CD4-positive, alpha-beta memory T cell (primary cell): ENCODE data around the gene IGFBP5. TPM values are rescaled to one million over a fixed set of nuclear protein-coding genes. Genes with fewer than 3 reads are reported as not detected.

ENCODE experiments used
- CTCF ChIA-PET: fragments of 350-600 bp; sonication (Branson Sonifier 250); formaldehyde crosslinking; loops from one replicate; lab custom pipeline; 2021; ENCODE audit warnings: inconsistent platforms; ENCODE audit not compliant: partially characterized antibody; lab: Charles Lee
- POLR2A ChIA-PET: fragments of 350-600 bp; sonication (Branson Sonifier 250); formaldehyde crosslinking; loops from one replicate; lab custom pipeline; 2021; ENCODE audit not compliant: partially characterized antibody; lab: Charles Lee
- DNase-seq, 5 donors: peaks; one replicate each; pipeline versions ENCODE4 v3.0.0 to v3.0.0-alpha.2; 2020 to 2022; ENCODE audit warnings: mixed read lengths in 1 of 5
- H3K27ac ChIP-seq: one replicate; pipeline ENCODE4 v1.7.0; 2013; ENCODE audit warnings: low read depth, low read length
- H3K27me3 ChIP-seq: 2 replicates; pipeline ENCODE4 v1.7.0; 2013; ENCODE audit warnings: mild to moderate bottlenecking, low read length, moderate library complexity; ENCODE audit not compliant: insufficient read depth
- H3K36me3 ChIP-seq: 2 replicates; pipeline ENCODE4 v1.7.0; 2013; ENCODE audit warnings: mild to moderate bottlenecking, low read length, moderate library complexity; ENCODE audit not compliant: insufficient read depth
- H3K4me1 ChIP-seq: 2 replicates; pipeline ENCODE4 v1.7.0; 2013; ENCODE audit warnings: mild to moderate bottlenecking, low read length, moderate library complexity; ENCODE audit not compliant: insufficient read depth
- H3K4me3 ChIP-seq, 2 donors: one replicate each; pipeline ENCODE4 v1.7.0; 2013; ENCODE audit warnings: low read length in 2 of 2, mild to moderate bottlenecking in 1 of 2
- H3K9me3 ChIP-seq, 2 donors: one replicate each; pipeline ENCODE4 v1.7.0; 2013; ENCODE audit warnings: low read length in 2 of 2, control low read depth in 1 of 2; ENCODE audit not compliant: control insufficient read depth in 1 of 2
- H3K27ac Mint-ChIP-seq, 7 donors: one replicate each; pipeline ENCODE4 v1.8.0; 2020 to 2021; ENCODE audit warnings: mixed read lengths in 7 of 7, mild to moderate bottlenecking in 6 of 7, inconsistent platforms in 3 of 7, moderate library complexity in 3 of 7
- H3K27me3 Mint-ChIP-seq, 2 donors: one replicate each; pipeline ENCODE4 v1.8.0; 2020 to 2021; ENCODE audit warnings: mixed read lengths in 2 of 2
- H3K36me3 Mint-ChIP-seq, 2 donors: one replicate each; pipeline ENCODE4 v1.8.0; 2020 to 2021; ENCODE audit warnings: mixed read lengths in 2 of 2, inconsistent platforms in 1 of 2, mild to moderate bottlenecking in 1 of 2
- H3K4me1 Mint-ChIP-seq, 4 donors: one replicate each; pipeline ENCODE4 v1.8.0; 2020 to 2021; ENCODE audit warnings: mixed read lengths in 4 of 4, mild to moderate bottlenecking in 1 of 4
- H3K4me3 Mint-ChIP-seq, 8 donors: one replicate each; pipeline ENCODE4 v1.8.0; 2020 to 2021; ENCODE audit warnings: mixed read lengths in 8 of 8, mild to moderate bottlenecking in 7 of 8, moderate library complexity in 6 of 8, inconsistent platforms in 3 of 8
- H3K9me3 Mint-ChIP-seq, 8 donors: one replicate each; pipeline ENCODE4 v1.8.0; 2020 to 2021; ENCODE audit warnings: mixed read lengths in 8 of 8, mild to moderate bottlenecking in 5 of 8, inconsistent platforms in 3 of 8, moderate library complexity in 1 of 8
- intact Hi-C: fragments of 100-400 bp; cut with micrococcal nuclease; formaldehyde crosslinking; loops from one replicate; pipeline ENCODE4 v1.15.1; 2023
- polyA plus RNA-seq, 2 donors: library from polyadenylated mRNA; unstranded; fragments of 300-500 nt; fragmentation: Illumina TruSeq; gene quantifications; one replicate each; pipeline ENCODE4 v1.2.3, GENCODE V29; 2021
- total RNA-seq, 2 experiments: library from RNA; stranded (reverse); gene quantifications; one replicate each; pipeline ENCODE4 v1.2.3, GENCODE V29; 2021

Gene IGFBP5
- total and polyA plus RNA-seq, 4 experiments from 2014 or later, result 0.23 TPM; not detected in 3

GRCh38 chr2:216700781-216701180, 5.4 kb upstream of the IGFBP5 start:
- Mint-ChIP-seq H3K4me3 (no peak overlapping the region), H3K9me3 (no peaks in the 10 kb centered on the region), H3K36me3 (no peaks in the 10 kb centered on the region), H3K4me1 (no peaks in the 10 kb centered on the region), H3K27me3 (peaks cover 18 to 21% of the 10 kb centered on the region in 2 donors), H3K27ac (no peak overlapping the region)
- no peak overlapping the region for H3K27ac ChIP-seq
- H3K27me3 ChIP-seq, result peaks cover 5% of the 10 kb centered on the region
- H3K9me3 ChIP-seq, result no peaks in the 10 kb centered on the region
- no peaks in the 10 kb centered on the region for H3K36me3 ChIP-seq
- intact Hi-C loops, result no loop called here
- DNase-seq, result no peak
- H3K4me1 ChIP-seq, result no peaks in the 10 kb centered on the region
- CTCF ChIA-PET, result interaction anchor here (1.5 to 2.1 kb wide), 3 partner anchors 8 to 1055 kb away, joined by 4 to 7 read pairs (median 5); no protein-coding TSS in a partner anchor
- POLR2A ChIA-PET, result interaction anchor here (0.6 kb wide), 1 partner anchor 889 kb away, joined by 4 read pairs; no protein-coding TSS in a partner anchor
- no peak overlapping the region for H3K4me3 ChIP-seq

- Histone ChIP-seq H3K4me3 (no peak overlapping the region), H3K27me3 (peaks cover 6% of the 10 kb centered on the region), H3K4me1 (no peaks in the 10 kb centered on the region), H3K36me3 (no peaks in the 10 kb centered on the region), H3K9me3 (no peaks in the 10 kb centered on the region), H3K27ac (no peak overlapping the region)
- Mint-ChIP-seq H3K27me3 (peaks cover 21 to 23% of the 10 kb centered on the region in 2 donors), H3K9me3 (no peaks in the 10 kb centered on the region), H3K4me3 (no peak overlapping the region), H3K36me3 (no peaks in the 10 kb centered on the region), H3K27ac (no peak overlapping the region), H3K4me1 (no peaks in the 10 kb centered on the region)
- ChIA-PET POLR2A (interaction anchor here (0.6 kb wide), 1 partner anchor 888 kb away, joined by 4 read pairs; no protein-coding TSS in a partner anchor), CTCF (interaction anchor here (1.5 to 2.1 kb wide), 3 partner anchors 9 to 1056 kb away, joined by 4 to 7 read pairs (median 5); no protein-coding TSS in a partner anchor)
- DNase-seq, result no peak
- intact Hi-C loops, result no loop called here
Measured at GRCh38 chr2:216700088-216700567, 4.8 kb upstream of the IGFBP5 start.

- Mint-ChIP-seq H3K27me3 (peaks cover 26% of the 10 kb centered on the region in 2 donors), H3K9me3 (no peaks in the 10 kb centered on the region), H3K4me3 (no peak overlapping the region), H3K36me3 (no peaks in the 10 kb centered on the region), H3K4me1 (peaks cover 0 to 10% (median 2%) of the 10 kb centered on the region in 4 donors), H3K27ac (no peak overlapping the region)
- Histone ChIP-seq H3K27ac (no peak overlapping the region), H3K4me3 (no peak overlapping the region), H3K4me1 (peaks cover 3% of the 10 kb centered on the region), H3K27me3 (peaks cover 12% of the 10 kb centered on the region), H3K36me3 (no peaks in the 10 kb centered on the region), H3K9me3 (no peaks in the 10 kb centered on the region)
- DNase-seq, result peak in 2 of 5 donors; percentile 12 to 14
- POLR2A ChIA-PET, result no interaction called here
- CTCF ChIA-PET, result interaction anchor here (0.9 to 2.0 kb wide), 5 partner anchors 14 to 1016 kb away, joined by 3 to 5 read pairs (median 4); no protein-coding TSS in a partner anchor
- intact Hi-C loops, result loop anchor here (1.0 to 5.0 kb wide), 2 partner anchors 1014 to 1058 kb away; no protein-coding TSS in a partner anchor
Measured at GRCh38 chr2:216698895-216699294, 3.5 kb upstream of the IGFBP5 start.

- H3K27ac ChIP-seq, result no peak overlapping the region
- peaks cover 3 to 15% (median 6%) of the 10 kb centered on the region in 4 donors for H3K4me1 Mint-ChIP-seq
- H3K36me3 ChIP-seq, result no peaks in the 10 kb centered on the region
- ChIA-PET CTCF (interaction anchor here (0.9 to 2.0 kb wide), 5 partner anchors 14 to 1017 kb away, joined by 3 to 5 read pairs (median 4); no protein-coding TSS in a partner anchor), POLR2A (no interaction called here)
- intact Hi-C loops, result loop anchor here (1.0 to 5.0 kb wide), 2 partner anchors 1015 to 1059 kb away; no protein-coding TSS in a partner anchor
- peaks cover 29 to 32% of the 10 kb centered on the region in 2 donors for H3K27me3 Mint-ChIP-seq
- no peaks in the 10 kb centered on the region for H3K36me3 Mint-ChIP-seq
- H3K4me3 Mint-ChIP-seq, result no peak overlapping the region
- peaks cover 12% of the 10 kb centered on the region for H3K27me3 ChIP-seq
- H3K4me1 ChIP-seq, result peaks cover 9% of the 10 kb centered on the region
- H3K9me3 ChIP-seq, result no peaks in the 10 kb centered on the region
- DNase-seq, result no peak
- H3K27ac Mint-ChIP-seq, result no peak overlapping the region
- peaks cover 0 to 2% (median 0%) of the 10 kb centered on the region in 8 donors for H3K9me3 Mint-ChIP-seq
- no peak overlapping the region for H3K4me3 ChIP-seq
Measured at GRCh38 chr2:216698293-216698692, 2.9 kb upstream of the IGFBP5 start.

GRCh38 chr2:216696751-216697560, 1.6 kb upstream of the IGFBP5 start:
- Mint-ChIP-seq H3K27me3 (peaks cover 33 to 39% of the 10 kb centered on the region in 2 donors), H3K27ac (peak overlapping the region in 1 of 7 donors; percentile 49), H3K36me3 (no peaks in the 10 kb centered on the region), H3K9me3 (peaks cover 0 to 2% (median 0%) of the 10 kb centered on the region in 8 donors), H3K4me3 (no peak overlapping the region), H3K4me1 (peaks cover 11 to 25% (median 15%) of the 10 kb centered on the region in 4 donors)
- ChIA-PET CTCF (interaction anchor here (0.6 to 2.0 kb wide), 3 partner anchors 12 to 1017 kb away, joined by 3 to 5 read pairs (median 5); no protein-coding TSS in a partner anchor), POLR2A (no interaction called here)
- Histone ChIP-seq H3K36me3 (no peaks in the 10 kb centered on the region), H3K27ac (no peak overlapping the region), H3K4me1 (peaks cover 20% of the 10 kb centered on the region), H3K9me3 (no peaks in the 10 kb centered on the region), H3K27me3 (peaks cover 12% of the 10 kb centered on the region), H3K4me3 (no peak overlapping the region)
- intact Hi-C loops, result loop anchor here (5.0 kb wide), 1 partner anchor 1060 kb away; no protein-coding TSS in a partner anchor
- no peak for DNase-seq

GRCh38 chr2:216696321-216696720, 972 bp upstream of the IGFBP5 start:
- Mint-ChIP-seq H3K4me3 (peak overlapping the region in 1 of 8 donors; percentile 6), H3K27ac (peak overlapping the region in 1 of 7 donors; percentile 39), H3K36me3 (no peaks in the 10 kb centered on the region), H3K4me1 (peaks cover 14 to 30% (median 20%) of the 10 kb centered on the region in 4 donors), H3K27me3 (peaks cover 36 to 40% of the 10 kb centered on the region in 2 donors), H3K9me3 (peaks cover 0 to 2% (median 0%) of the 10 kb centered on the region in 8 donors)
- Histone ChIP-seq H3K27ac (no peak overlapping the region), H3K27me3 (peaks cover 12% of the 10 kb centered on the region), H3K4me1 (peaks cover 24% of the 10 kb centered on the region), H3K36me3 (no peaks in the 10 kb centered on the region), H3K9me3 (no peaks in the 10 kb centered on the region), H3K4me3 (no peak overlapping the region)
- no peak for DNase-seq
- intact Hi-C loops, result loop anchor here (5.0 kb wide), 1 partner anchor 1061 kb away; no protein-coding TSS in a partner anchor
- ChIA-PET CTCF (interaction anchor here (0.6 to 1.7 kb wide), 2 partner anchors 12 to 1018 kb away, joined by 3 to 5 read pairs; no protein-coding TSS in a partner anchor), POLR2A (no interaction called here)
